GM12878 (cell line): ENCODE measurements around the gene DHRS7B.

Source experiments
- CHD2 ChIP-seq: IDR thresholded peaks from 2 replicates; pipeline ENCODE4 v1.6.1; 2011; ENCODE audit warnings: low read depth, low read length, improper control_type of control experiment, borderline replicate concordance
- CREB1 ChIP-seq: IDR thresholded peaks from 2 replicates; pipeline ENCODE4 v1.6.1; 2012; ENCODE audit warnings: low read depth, mild to moderate bottlenecking, inconsistent platforms
- FOXM1 ChIP-seq: IDR thresholded peaks from 2 replicates; pipeline ENCODE4 v1.6.1; 2012; ENCODE audit warnings: low read depth, mild to moderate bottlenecking, inconsistent platforms, low read length, moderate library complexity
- HDAC2 ChIP-seq: fragments of 200-600 bp; sonication (generic); IDR thresholded peaks from 2 replicates; pipeline ENCODE4 v1.6.1; 2017
- POLR2A ChIP-seq: IDR thresholded peaks from 2 replicates; pipeline ENCODE4 v1.6.1; 2011; ENCODE audit warnings: low read depth, mild to moderate bottlenecking, low read length
- STAT1 ChIP-seq: fragments of 450-650 bp; conservative IDR thresholded peaks from 2 replicates; pipeline ENCODE4 v1.6.1; 2014; ENCODE audit warnings: antibody characterized with exemption, mild to moderate bottlenecking
- TF ChIP-seq, protein P1 (sequence below), 3 experiments: IDR thresholded peaks in 2 of 3; conservative IDR thresholded peaks in 1 of 3; 2 replicates each; pipeline ENCODE4 v1.5.1; 2011; ENCODE audit warnings: low read depth in 3 of 3, low read length in 3 of 3, mild to moderate bottlenecking in 3 of 3, control low read depth in 2 of 3, moderate library complexity in 2 of 3, inconsistent platforms in 1 of 3, mixed read lengths in 1 of 3; ENCODE audit not compliant: control insufficient read depth in 2 of 3, insufficient read depth in 1 of 3; ENCODE audit errors: extremely low read depth in 1 of 3
- TF ChIP-seq, protein P2 (sequence below): fragments of 450-650 bp; IDR thresholded peaks from 2 replicates; pipeline ENCODE4 v1.6.1; 2016; ENCODE audit warnings: mild to moderate bottlenecking

DNA sequence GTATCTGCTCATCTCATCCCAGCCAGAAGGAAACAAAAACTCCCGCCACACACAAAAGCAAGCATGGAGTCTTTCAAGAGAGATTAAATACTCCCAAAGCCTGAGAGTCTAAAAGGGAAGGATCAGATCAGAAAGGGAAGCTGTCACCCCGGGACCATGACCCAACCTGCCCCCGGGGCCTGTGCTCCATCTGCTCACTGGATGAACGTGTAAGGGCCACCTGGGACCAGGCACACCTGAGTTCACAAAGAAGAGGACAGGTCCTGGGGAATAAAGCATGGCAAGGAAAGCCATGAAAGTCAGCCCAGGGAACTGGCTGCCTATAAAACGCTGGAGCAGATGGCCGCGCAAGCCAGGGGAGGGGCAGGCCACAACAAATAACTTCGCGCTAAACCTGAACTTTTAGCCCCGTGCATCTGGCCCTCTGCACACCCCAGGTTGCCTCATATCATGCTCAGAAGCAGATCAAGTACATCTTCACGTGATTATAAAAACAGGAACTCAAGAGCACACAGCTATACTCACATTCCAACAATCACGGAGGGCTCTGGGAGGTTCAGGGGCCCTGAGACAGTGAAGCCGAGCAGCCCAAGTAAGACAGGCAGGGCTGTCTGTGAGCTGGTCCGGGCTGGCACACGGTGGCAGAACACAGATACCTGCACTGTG, 83.8 kb downstream of the DHRS7B start:
- TF ChIP-seq CREB1 (no peak), FOXM1 (no peak), HDAC2 (no peak), CHD2 (no peak), STAT1 (no peak), POLR2A (no peak)
- TF ChIP-seq, protein P1, sequence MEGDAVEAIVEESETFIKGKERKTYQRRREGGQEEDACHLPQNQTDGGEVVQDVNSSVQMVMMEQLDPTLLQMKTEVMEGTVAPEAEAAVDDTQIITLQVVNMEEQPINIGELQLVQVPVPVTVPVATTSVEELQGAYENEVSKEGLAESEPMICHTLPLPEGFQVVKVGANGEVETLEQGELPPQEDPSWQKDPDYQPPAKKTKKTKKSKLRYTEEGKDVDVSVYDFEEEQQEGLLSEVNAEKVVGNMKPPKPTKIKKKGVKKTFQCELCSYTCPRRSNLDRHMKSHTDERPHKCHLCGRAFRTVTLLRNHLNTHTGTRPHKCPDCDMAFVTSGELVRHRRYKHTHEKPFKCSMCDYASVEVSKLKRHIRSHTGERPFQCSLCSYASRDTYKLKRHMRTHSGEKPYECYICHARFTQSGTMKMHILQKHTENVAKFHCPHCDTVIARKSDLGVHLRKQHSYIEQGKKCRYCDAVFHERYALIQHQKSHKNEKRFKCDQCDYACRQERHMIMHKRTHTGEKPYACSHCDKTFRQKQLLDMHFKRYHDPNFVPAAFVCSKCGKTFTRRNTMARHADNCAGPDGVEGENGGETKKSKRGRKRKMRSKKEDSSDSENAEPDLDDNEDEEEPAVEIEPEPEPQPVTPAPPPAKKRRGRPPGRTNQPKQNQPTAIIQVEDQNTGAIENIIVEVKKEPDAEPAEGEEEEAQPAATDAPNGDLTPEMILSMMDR (IDR thresholded peaks at IDR 0.05 in 2 of 3, conservative IDR thresholded peaks at IDR 0.05 in 1 of 3; ENCODE audit: control insufficient read depth in 2 of 3, extremely low read depth in 1 of 3, insufficient read depth in 1 of 3, low read depth in 3 of 3, low read length in 3 of 3), result no peak
- TF ChIP-seq, protein P2, sequence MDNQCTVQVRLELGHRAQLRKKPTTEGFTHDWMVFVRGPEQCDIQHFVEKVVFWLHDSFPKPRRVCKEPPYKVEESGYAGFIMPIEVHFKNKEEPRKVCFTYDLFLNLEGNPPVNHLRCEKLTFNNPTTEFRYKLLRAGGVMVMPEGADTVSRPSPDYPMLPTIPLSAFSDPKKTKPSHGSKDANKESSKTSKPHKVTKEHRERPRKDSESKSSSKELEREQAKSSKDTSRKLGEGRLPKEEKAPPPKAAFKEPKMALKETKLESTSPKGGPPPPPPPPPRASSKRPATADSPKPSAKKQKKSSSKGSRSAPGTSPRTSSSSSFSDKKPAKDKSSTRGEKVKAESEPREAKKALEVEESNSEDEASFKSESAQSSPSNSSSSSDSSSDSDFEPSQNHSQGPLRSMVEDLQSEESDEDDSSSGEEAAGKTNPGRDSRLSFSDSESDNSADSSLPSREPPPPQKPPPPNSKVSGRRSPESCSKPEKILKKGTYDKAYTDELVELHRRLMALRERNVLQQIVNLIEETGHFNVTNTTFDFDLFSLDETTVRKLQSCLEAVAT, result no peak
